Pancreas (tissue), 10 donors: Measurements from ENCODE around the gene LRFN2. TPM values are rescaled to one million over a fixed set of nuclear protein-coding genes. Genes with fewer than 3 reads are reported as not detected.

Experiments
- ATAC-seq, 4 donors: fragments of 200-7000 bp; cut with Tn5 transposase; one replicate each; pipeline versions ENCODE4 v1.8.0 to v1.9.1; 2020; ENCODE audit warnings: mild to moderate bottlenecking in 4 of 4, moderate library complexity in 4 of 4
- DNase-seq, 6 donors: peaks; one replicate each; pipeline ENCODE4 v3.0.0-alpha.2; 2020
- FAIRE-seq: peaks from 2 replicates; lab custom pipeline; 2012; peaks lifted over from hg19 to GRCh38; lab: Jason Lieb, UNC
- H3K27ac ChIP-seq, 4 donors: fragments of 200-600 bp; sonication (generic); 1 replicate in 3 of 4; 2 replicates in 1 of 4; pipeline versions ENCODE4 v1.5.0 to v1.8.0; 2020
- H3K27me3 ChIP-seq, 4 donors: fragments of 200-600 bp; one replicate each; pipeline ENCODE4 v1.8.0; 2021
- H3K36me3 ChIP-seq, 3 donors: fragments of 200-600 bp; sonication (generic) in 1 of 3; one replicate each; pipeline versions ENCODE4 v1.5.0 to v1.8.0; 2020 to 2021
- H3K4me1 ChIP-seq, 3 donors: fragments of 200-600 bp; one replicate each; pipeline ENCODE4 v1.8.0; 2021
- H3K4me3 ChIP-seq, 4 donors: fragments of 200-600 bp; sonication (generic) in 2 of 4; one replicate each; pipeline versions ENCODE4 v1.5.0 to v1.8.0; 2020 to 2021
- H3K9me3 ChIP-seq, 4 donors: fragments of 200-600 bp; one replicate each; pipeline ENCODE4 v1.8.0; 2021
- WGBS, 2 donors: extraction: QIAGEN DNeasy Blood & Tissue Kit; methylation state at CpG; one replicate each; pipeline ENCODE4 v1.1.7; 2013; 5-methylcytosine and 5-hydroxymethylcytosine counted together
- intact Hi-C, 3 donors: fragments of 100-400 bp; cut with DNase I; formaldehyde crosslinking; loops; one replicate each; pipeline versions ENCODE4 v1.11.1 to v1.14.2; 2022
- polyA plus RNA-seq, 2 donors: library from polyadenylated mRNA; stranded (reverse); fragments of 200-250 nt; gene quantifications; one replicate each; pipeline ENCODE4 v1.2.3, GENCODE V29; 2013
- total RNA-seq, 6 donors: library from RNA; stranded (reverse); fragmentation: NEBNext Ultra II Directional in 4 of 6; extraction: Animal tissue kit (Norgen Biotek cat#: 25700) in 4 of 6; gene quantifications; one replicate each; pipeline versions ENCODE4 v1.2.1 to v1.2.4, GENCODE V29; 2021 to 2023
- TF ChIP-seq, protein P1 (sequence below), 4 donors: fragments of 200-600 bp; sonication (generic) in 3 of 4; IDR thresholded peaks; one replicate each; pipeline versions ENCODE4 v1.5.0 to v1.8.0; 2021; ENCODE audit warnings: antibody characterized with exemption in 4 of 4
- donor health status: healthy with polysubstance abuse.
- donor health status: DM: no; HTN: no; CAD: no; lungs with moderate emphysema.
- donor health status: DM: no; HTN: no; CAD: no.
- donor health status: control.
- donor health status: control.
- donor health status: Bipolar disorder and iron deficiency.
- donor health status: DM: yes; HTN: yes; CAD: no.
- donor health status: DM: no; HTN: no; CAD: no.
- donor health status: DM: no; HTN: no; CAD: no.
- donor health status: DM: yes; HTN: yes; CAD: no.

Gene LRFN2
- total and polyA plus RNA-seq, 8 donors: 0.22 to 1.5 (median 0.54) TPM

DNA sequence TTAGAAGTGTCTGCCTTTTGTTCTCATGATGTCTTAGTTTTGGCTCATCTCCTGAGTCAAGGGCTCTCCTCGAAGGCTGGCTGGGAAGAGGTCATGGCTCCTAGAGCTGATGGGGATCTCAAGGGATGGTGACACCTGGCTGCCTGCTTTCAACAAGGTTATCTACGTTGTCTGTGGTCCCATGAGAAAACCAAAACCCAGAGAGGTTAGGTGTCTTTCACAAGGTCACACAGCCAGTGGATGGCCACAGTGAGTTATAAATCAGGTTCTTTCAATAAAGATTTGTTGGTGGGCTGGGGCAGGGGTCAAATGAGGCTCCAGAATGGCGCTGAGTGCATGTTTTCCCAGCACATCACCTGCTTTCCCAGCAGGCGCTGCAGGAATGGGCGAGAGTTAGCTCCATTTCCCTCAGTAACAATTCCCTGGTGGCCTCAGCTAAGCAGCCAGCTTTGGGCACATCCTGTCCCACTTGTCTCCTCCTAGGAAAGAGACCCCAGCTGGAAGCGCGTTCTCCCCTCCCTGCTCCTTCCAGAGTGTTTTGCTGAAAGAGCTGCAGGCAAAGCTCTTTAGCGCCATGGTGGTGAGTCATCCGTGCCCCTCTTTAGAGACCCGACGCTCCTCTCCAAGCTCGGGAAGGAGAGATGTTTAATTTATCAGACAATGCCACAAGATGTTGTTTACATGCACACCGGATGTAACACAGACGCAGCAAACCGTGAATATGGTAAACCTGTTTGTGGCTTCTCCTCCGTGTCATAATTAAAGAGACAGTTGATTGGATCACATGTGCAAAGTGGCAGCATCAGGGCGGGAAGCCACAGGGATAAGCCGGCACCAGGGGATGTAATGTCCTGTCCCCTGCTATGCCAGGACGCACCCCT lies 109.7 kb downstream of the LRFN2 start:
- intact Hi-C loops: no loop called here
- no peak for FAIRE-seq
- DNase-seq: no peak
- H3K4me3 ChIP-seq: no peak overlapping the region
- no peaks in the 10 kb centered on the region for H3K27me3 ChIP-seq
- no peaks in the 10 kb centered on the region for H3K9me3 ChIP-seq
- TF ChIP-seq, protein P1, sequence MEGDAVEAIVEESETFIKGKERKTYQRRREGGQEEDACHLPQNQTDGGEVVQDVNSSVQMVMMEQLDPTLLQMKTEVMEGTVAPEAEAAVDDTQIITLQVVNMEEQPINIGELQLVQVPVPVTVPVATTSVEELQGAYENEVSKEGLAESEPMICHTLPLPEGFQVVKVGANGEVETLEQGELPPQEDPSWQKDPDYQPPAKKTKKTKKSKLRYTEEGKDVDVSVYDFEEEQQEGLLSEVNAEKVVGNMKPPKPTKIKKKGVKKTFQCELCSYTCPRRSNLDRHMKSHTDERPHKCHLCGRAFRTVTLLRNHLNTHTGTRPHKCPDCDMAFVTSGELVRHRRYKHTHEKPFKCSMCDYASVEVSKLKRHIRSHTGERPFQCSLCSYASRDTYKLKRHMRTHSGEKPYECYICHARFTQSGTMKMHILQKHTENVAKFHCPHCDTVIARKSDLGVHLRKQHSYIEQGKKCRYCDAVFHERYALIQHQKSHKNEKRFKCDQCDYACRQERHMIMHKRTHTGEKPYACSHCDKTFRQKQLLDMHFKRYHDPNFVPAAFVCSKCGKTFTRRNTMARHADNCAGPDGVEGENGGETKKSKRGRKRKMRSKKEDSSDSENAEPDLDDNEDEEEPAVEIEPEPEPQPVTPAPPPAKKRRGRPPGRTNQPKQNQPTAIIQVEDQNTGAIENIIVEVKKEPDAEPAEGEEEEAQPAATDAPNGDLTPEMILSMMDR (IDR thresholded peaks at IDR 0.05): no peak
- H3K27ac ChIP-seq: no peak overlapping the region
- no peaks in the 10 kb centered on the region for H3K36me3 ChIP-seq
- 58 to 65% methylated on average over 19 of the region's 19 CpGs for WGBS, 2 donors
- no peaks in the 10 kb centered on the region for H3K4me1 ChIP-seq
- ATAC-seq: peak in 1 of 4 donors; percentile 18

DNA sequence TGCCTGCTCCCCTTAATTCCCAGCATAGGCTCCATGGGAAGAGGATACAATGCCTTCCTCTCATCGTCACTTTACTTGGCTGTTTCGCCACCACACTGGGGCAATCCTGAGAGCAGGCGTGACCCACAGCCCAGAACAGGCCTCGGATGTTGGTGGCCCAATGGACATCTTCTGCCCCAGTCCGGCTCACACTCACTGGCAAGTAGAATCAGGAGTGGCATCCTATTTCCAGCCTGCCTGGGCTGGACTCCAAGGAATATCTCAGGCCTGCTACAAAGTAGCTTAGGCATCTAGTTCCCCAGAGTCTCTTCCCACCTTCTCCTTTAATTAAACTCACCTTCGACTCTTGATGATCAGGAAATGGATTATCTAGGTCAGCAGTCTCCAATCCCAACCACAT lies 110.5 kb downstream of the LRFN2 start:
- intact Hi-C loops: no loop called here
- Histone ChIP-seq H3K27me3 (no peaks in the 10 kb centered on the region), H3K4me3 (no peak overlapping the region), H3K27ac (no peak overlapping the region), H3K4me1 (no peaks in the 10 kb centered on the region), H3K36me3 (no peaks in the 10 kb centered on the region), H3K9me3 (no peaks in the 10 kb centered on the region)
- FAIRE-seq (no peak), ATAC-seq (no peak), DNase-seq (no peak)
- TF ChIP-seq, protein P1 (IDR thresholded peaks at IDR 0.05): no peak
- WGBS, 2 donors: 89 to 93% methylated on average over 6 of the region's 6 CpGs

DNA sequence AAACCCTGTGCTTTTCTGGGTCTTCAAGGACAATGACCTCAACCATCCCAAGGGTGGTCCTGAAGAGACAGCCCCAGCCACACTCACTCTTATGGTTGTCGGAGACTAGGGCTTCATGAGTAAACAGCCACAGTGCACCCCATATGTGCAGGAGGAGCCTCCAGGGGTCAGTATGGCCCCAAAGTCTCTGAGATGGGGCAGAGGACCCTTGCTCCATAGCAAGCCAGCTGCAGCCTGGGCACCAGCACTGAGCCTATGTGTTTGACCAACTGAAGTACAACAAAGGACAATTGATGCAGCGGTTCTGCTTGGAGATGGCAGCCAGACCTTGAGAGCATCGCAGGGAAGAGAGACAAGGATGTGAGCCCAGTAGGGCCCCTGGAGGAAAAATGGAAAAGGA lies 112.2 kb downstream of the LRFN2 start:
- Histone ChIP-seq H3K4me3 (no peak overlapping the region), H3K27me3 (no peaks in the 10 kb centered on the region), H3K4me1 (no peaks in the 10 kb centered on the region), H3K9me3 (no peaks in the 10 kb centered on the region), H3K27ac (no peak overlapping the region), H3K36me3 (no peaks in the 10 kb centered on the region)
- DNase-seq (no peak), FAIRE-seq (no peak), ATAC-seq (no peak)
- TF ChIP-seq, protein P1 (IDR thresholded peaks at IDR 0.05): no peak
- 92 to 95% methylated on average over 3 of the region's 3 CpGs for WGBS, 2 donors
- intact Hi-C loops: no loop called here

DNA sequence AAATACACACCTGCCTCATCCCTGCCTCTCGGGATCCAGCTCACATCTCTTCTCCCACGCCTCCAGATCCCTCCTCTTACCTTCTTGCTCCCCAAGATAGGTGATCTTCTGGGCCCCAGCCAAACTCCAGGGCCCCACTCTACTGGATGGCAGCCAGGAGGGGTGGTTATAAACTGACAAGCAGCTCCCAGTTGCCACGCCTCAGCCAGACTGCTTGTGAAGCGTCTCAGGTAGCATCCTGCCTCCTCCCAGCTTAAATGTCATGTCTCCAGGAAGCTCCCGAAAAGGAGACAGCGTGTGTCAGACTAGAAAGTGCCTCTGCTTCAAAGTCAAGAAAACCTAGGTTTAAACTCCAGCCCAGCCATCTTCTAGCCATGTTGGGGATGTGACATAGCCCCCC lies 114.1 kb downstream of the LRFN2 start:
- intact Hi-C loops: no loop called here
- Histone ChIP-seq H3K4me3 (no peak overlapping the region), H3K4me1 (no peaks in the 10 kb centered on the region), H3K9me3 (no peaks in the 10 kb centered on the region), H3K27ac (no peak overlapping the region), H3K36me3 (no peaks in the 10 kb centered on the region), H3K27me3 (no peaks in the 10 kb centered on the region)
- no peak for FAIRE-seq
- 85 to 88% methylated on average over 6 of the region's 6 CpGs for WGBS, 2 donors
- DNase-seq: no peak
- TF ChIP-seq, protein P1 (IDR thresholded peaks at IDR 0.05): no peak
- no peak for ATAC-seq

DNA sequence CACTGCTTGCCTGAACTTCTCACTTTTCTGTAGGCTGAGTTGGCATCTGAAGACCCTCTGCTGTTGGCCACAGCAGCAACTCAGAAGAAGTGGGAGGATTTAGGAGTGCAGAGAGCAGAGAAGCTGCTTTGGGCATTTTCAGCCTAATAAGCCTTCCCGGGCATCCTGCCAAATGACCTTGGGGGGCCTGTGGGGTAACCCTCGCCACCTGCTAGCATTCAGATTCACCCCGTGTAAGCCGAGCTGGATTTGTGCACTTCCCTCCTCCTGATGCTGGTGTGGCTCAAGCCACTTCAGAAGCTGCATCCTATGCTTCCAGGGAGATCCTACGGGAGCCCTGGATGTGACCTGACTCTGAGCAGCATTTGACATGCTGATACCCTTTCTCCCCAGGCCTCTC lies 114.8 kb downstream of the LRFN2 start:
- 13 to 15% methylated on average over 5 of the region's 5 CpGs for WGBS, 2 donors
- no peaks in the 10 kb centered on the region for H3K9me3 ChIP-seq
- H3K36me3 ChIP-seq: no peaks in the 10 kb centered on the region
- ATAC-seq (no peak), FAIRE-seq (no peak), DNase-seq (no peak)
- H3K4me1 ChIP-seq: no peaks in the 10 kb centered on the region
- intact Hi-C loops: no loop called here
- TF ChIP-seq, protein P1 (IDR thresholded peaks at IDR 0.05): no peak
- no peaks in the 10 kb centered on the region for H3K27me3 ChIP-seq
- no peak overlapping the region for H3K4me3 ChIP-seq
- no peak overlapping the region for H3K27ac ChIP-seq
